ENCODE measurements around the gene NEK1. TPM values are rescaled to one million over a fixed set of nuclear protein-coding genes. Genes with fewer than 3 reads are reported as not detected.
"Not testable (repeated sequence)": the region's sequence is repeated elsewhere in the genome, so short reads cannot be mapped to it uniquely, and the experiment has no call there.

NEK1 gene
- total RNA-seq, 4 donors from 2014 or later, result 15.5 to 31.2 (median 20.3) TPM

DNA sequence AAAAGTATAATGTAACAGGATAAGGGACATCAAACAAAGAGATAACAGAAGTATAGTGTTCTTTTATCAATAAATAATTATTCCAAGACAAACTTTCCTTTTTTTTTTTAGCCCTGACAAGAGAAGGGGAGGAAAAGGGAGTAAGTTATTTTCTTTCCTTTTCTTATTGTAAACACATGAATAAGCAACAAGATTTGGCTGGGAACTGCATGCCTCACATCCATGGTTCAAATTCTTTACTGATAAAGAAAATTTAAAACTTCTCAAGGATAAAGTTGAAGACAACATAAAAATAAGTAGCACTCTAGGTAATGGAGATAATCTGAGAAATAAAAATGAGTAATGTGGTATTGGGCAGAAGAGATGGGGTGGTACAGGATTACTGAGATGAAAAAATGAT, 71.6 kb downstream of the NEK1 start:
- H3K27me3 ChIP-seq, result no peaks in the 10 kb centered on the region
- H3K36me3 ChIP-seq, result no peaks in the 10 kb centered on the region
- intact Hi-C loops (cut with DNase I), result no loop called here
- no peaks in the 10 kb centered on the region for H3K9me3 ChIP-seq
- H3K27ac ChIP-seq, result no peak overlapping the region
- no peak overlapping the region for H3K4me3 ChIP-seq (replicated peaks in 1 of 3)
- no peak for TF ChIP-seq POLR2A (IDR thresholded peaks at IDR 0.05)
- TF ChIP-seq, protein P1, sequence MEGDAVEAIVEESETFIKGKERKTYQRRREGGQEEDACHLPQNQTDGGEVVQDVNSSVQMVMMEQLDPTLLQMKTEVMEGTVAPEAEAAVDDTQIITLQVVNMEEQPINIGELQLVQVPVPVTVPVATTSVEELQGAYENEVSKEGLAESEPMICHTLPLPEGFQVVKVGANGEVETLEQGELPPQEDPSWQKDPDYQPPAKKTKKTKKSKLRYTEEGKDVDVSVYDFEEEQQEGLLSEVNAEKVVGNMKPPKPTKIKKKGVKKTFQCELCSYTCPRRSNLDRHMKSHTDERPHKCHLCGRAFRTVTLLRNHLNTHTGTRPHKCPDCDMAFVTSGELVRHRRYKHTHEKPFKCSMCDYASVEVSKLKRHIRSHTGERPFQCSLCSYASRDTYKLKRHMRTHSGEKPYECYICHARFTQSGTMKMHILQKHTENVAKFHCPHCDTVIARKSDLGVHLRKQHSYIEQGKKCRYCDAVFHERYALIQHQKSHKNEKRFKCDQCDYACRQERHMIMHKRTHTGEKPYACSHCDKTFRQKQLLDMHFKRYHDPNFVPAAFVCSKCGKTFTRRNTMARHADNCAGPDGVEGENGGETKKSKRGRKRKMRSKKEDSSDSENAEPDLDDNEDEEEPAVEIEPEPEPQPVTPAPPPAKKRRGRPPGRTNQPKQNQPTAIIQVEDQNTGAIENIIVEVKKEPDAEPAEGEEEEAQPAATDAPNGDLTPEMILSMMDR (IDR thresholded peaks at IDR 0.05), result no peak
- DNase-seq, result no peak
- H3K4me1 ChIP-seq, result no peaks in the 10 kb centered on the region

DNA sequence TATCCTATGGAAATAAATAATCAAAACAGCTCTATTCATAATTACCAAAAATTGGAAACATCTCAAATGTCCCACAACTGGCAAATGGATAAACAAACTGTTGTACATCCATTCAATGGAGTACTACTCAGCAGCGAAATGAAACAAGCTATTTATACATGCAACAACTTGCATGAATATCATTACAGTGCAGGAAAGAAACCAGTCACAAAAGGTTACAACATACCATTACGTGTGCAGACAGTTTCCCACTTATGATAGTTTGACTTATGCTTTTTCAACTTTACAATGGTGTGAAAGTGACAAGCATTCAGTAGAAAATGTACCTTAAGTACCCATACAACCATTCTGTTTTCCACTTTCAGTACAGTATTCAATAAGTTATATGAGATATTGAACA, 82.3 kb downstream of the NEK1 start:
- H3K27me3 ChIP-seq, result no peaks in the 10 kb centered on the region
- no peak for DNase-seq

DNA sequence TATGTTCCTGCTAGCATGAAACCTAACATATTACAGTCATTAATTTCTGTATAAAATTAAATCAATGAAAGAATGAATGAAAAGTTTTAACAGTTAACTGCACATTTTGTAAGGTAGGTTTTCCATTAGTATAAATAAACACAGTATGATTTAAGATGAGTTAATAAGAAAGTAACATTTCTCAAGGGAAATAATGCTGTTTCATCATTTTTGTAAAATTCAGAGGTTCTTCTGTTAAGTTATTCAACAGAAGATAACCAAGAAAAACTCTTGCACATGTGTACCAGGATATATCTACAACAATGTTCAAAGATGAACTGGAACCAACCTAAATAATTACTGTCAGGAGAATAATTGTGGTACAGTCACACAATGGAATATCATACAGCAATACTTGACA, 88.6 kb downstream of the NEK1 start:
- TF ChIP-seq, protein P1 (IDR thresholded peaks at IDR 0.05), result no peak
- no peak for TF ChIP-seq POLR2A (IDR thresholded peaks at IDR 0.05)
- Histone ChIP-seq H3K27ac (no peak overlapping the region), H3K4me1 (no peaks in the 10 kb centered on the region), H3K27me3 (no peaks in the 10 kb centered on the region), H3K4me3 (replicated peaks in 1 of 3) (no peak overlapping the region), H3K9me3 (no peaks in the 10 kb centered on the region), H3K36me3 (no peaks in the 10 kb centered on the region)
- DNase-seq, result no peak
- intact Hi-C loops (cut with DNase I), result no loop called here

More for the DNA sequence above, 82.3 kb downstream of the NEK1 start:
- Histone ChIP-seq H3K27ac (no peak overlapping the region), H3K9me3 (no peaks in the 10 kb centered on the region), H3K4me3 (replicated peaks in 1 of 3) (no peak overlapping the region), H3K36me3 (no peaks in the 10 kb centered on the region), H3K4me1 (no peaks in the 10 kb centered on the region)
- TF ChIP-seq, protein P1 (IDR thresholded peaks at IDR 0.05), result no peak
- no peak for TF ChIP-seq POLR2A (IDR thresholded peaks at IDR 0.05)
- intact Hi-C loops (cut with DNase I), result no loop called here
- WGBS, 2 donors, result 68 to 73% methylated on average over 2 of the region's 2 CpGs

DNA sequence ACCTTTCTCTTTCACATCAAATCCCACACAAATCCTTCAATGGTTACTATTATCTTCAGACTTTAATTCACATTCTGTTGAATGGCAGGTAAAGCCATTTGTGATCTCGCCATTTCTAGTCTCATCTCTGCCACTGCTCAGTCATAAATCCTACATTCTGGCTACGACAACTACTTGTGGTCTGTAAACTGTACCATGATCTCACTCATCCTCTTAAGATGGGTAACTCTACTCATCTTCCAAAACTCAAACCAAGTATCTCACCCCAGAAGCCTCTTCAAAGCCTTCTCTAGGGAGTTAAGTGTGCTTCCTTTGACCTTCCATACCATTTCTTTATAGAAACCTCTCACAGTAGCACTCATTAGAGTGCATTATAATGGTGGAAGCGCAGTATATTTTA, 101.8 kb downstream of the NEK1 start:
- intact Hi-C loops (cut with DNase I), result no loop called here

DNA sequence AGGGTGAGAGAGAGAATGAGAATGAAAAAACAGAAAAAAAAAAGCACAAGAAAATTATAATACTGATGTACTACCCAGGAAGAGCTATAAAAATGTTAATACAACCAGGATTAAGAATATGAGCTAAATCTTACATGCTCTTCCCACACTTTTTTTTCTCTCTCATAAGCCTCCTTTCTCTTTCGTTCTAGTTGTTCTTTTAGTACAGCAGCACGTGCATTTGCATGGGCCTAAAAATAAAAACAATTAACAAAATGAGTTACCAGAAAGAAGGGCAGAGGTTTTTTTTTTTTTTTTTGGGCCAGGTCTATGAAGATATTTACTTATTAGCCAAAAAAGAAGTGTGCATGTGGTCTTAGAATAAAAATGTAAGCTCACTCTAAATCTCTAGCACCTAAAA, 105.5 kb downstream of the NEK1 start:
- Histone ChIP-seq H3K4me3 (replicated peaks in 1 of 3) (no peak overlapping the region), H3K9me3 (no peaks in the 10 kb centered on the region), H3K27me3 (no peaks in the 10 kb centered on the region), H3K4me1 (no peaks in the 10 kb centered on the region), H3K27ac (no peak overlapping the region), H3K36me3 (peaks cover 0 to 3% of the 10 kb centered on the region in 2 donors)
- intact Hi-C loops (cut with DNase I), result no loop called here
- WGBS, 2 donors, result 89 to 96% methylated on average over 2 of the region's 2 CpGs
- DNase-seq, result no peak
- no peak for TF ChIP-seq POLR2A (IDR thresholded peaks at IDR 0.05)
- TF ChIP-seq, protein P1 (IDR thresholded peaks at IDR 0.05), result no peak

More for the DNA sequence above, 101.8 kb downstream of the NEK1 start:
- H3K4me3 ChIP-seq (replicated peaks in 1 of 3), result no peak overlapping the region
- 96 to 100% methylated on average over 3 of the region's 3 CpGs for WGBS, 2 donors
- TF ChIP-seq, protein P1 (IDR thresholded peaks at IDR 0.05), result no peak
- no peaks in the 10 kb centered on the region for H3K27me3 ChIP-seq
- no peak for DNase-seq
- no peaks in the 10 kb centered on the region for H3K4me1 ChIP-seq
- no peaks in the 10 kb centered on the region for H3K36me3 ChIP-seq
- H3K9me3 ChIP-seq, result no peaks in the 10 kb centered on the region
- H3K27ac ChIP-seq, result no peak overlapping the region

DNA sequence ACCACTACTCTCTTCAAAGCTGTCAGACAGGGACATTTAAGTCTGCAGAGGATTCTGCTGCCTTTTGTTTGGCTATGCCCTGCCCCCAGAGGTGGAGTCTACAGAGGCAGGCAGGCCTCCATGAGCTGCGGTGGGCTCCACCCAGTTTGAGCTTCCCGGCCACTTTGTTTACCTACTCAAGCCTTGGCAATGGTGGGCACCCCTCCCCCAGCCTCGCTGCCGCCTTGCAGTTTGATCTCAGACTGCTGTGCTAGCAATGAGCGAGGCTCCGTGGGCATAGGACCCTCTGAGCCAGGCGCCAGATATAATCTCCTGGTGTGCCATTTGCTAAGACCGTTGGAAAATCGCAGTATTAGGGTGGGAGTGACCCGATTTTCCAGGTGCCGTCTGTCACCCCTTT, 112.5 kb downstream of the NEK1 start:
- H3K36me3 ChIP-seq; intact Hi-C loops (cut with DNase I); H3K4me3 ChIP-seq (replicated peaks in 1 of 3); H3K27me3 ChIP-seq; H3K9me3 ChIP-seq; DNase-seq; H3K27ac ChIP-seq; H3K4me1 ChIP-seq: not testable (repeated sequence)
- 95 to 100% methylated on average over 6 to 11 of the region's 11 CpGs for WGBS, 2 donors

DNA sequence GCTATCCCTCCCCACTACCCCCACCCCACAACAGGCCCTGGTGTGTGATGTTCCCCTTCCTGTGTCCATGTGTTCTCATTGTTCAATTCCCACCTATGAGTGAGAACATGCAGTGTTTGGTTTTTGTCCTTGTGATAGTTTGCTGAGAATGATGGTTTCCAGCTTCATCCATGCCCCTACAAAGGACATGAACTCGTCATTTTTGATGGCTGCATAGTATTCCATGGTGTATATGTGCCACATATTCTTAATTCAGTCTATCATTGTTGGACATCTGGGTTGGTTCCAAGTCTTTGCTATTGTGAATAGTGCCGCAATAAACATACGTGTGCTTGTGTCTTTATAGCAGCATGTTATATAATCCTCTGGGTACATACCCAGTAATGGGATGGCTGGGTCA, 118.1 kb downstream of the NEK1 start:
- H3K27me3 ChIP-seq; H3K4me3 ChIP-seq (replicated peaks in 1 of 3); H3K27ac ChIP-seq; H3K4me1 ChIP-seq; H3K36me3 ChIP-seq; intact Hi-C loops (cut with DNase I); DNase-seq; H3K9me3 ChIP-seq: not testable (repeated sequence)
- WGBS, 2 donors, result 98 to 99% methylated on average over 3 of the region's 3 CpGs
